Psoas muscle (tissue), 8 donors: ENCODE measurements around the gene TNFSF10. TPM values are rescaled to one million over a fixed set of nuclear protein-coding genes. Genes with fewer than 3 reads are reported as not detected.

Experiments
- ATAC-seq, 4 donors: fragments of 200-7000 bp; cut with Tn5 transposase; one replicate each; pipeline ENCODE4 v1.9.1; 2020; ENCODE audit warnings: moderate library complexity in 3 of 4, mild to moderate bottlenecking in 2 of 4
- DNase-seq, 2 donors: peaks; one replicate each; pipeline ENCODE4 v3.0.0-alpha.2; 2020
- H3K27ac ChIP-seq: fragments of 200-600 bp; one replicate; pipeline ENCODE4 v1.8.0; 2022
- H3K27me3 ChIP-seq, 3 donors: fragments of 200-600 bp in 1 of 3; one replicate each; pipeline versions ENCODE4 v1.6.1 to v1.8.0; 2013 to 2022; ENCODE audit warnings: low read length in 2 of 3, mild to moderate bottlenecking in 2 of 3, moderate library complexity in 1 of 3; ENCODE audit not compliant: insufficient read depth in 3 of 3
- H3K36me3 ChIP-seq, 2 donors: fragments of 200-600 bp in 1 of 2; one replicate each; pipeline versions ENCODE4 v1.6.1 to v1.8.0; 2013 to 2022; ENCODE audit warnings: low read depth in 1 of 2, mild to moderate bottlenecking in 1 of 2, moderate library complexity in 1 of 2; ENCODE audit not compliant: insufficient read depth in 1 of 2
- H3K4me1 ChIP-seq: fragments of 200-600 bp; one replicate; pipeline ENCODE4 v1.8.0; 2022
- H3K4me3 ChIP-seq: fragments of 200-600 bp; one replicate; pipeline ENCODE4 v1.8.0; 2022; ENCODE audit warnings: mild to moderate bottlenecking
- H3K9me3 ChIP-seq: fragments of 200-600 bp; one replicate; pipeline ENCODE4 v1.8.0; 2022
- WGBS, 3 donors: extraction: QIAGEN DNeasy Blood & Tissue Kit; methylation state at CpG; one replicate each; pipeline versions ENCODE4 v1.1.6 to v1.1.7; 2013; 5-methylcytosine and 5-hydroxymethylcytosine counted together
- intact Hi-C, 2 donors: fragments of 100-400 bp; cut with DNase I; formaldehyde crosslinking; loops; one replicate each; pipeline versions ENCODE4 v1.11.0 to v1.14.2; 2022
- polyA plus RNA-seq, 3 donors: library from polyadenylated mRNA; stranded (reverse); fragments of 200-250 nt; gene quantifications; one replicate each; pipeline ENCODE4 v1.2.3, GENCODE V29; 2013
- total RNA-seq, 4 donors: library from RNA; stranded (reverse); fragmentation: NEBNext Ultra II Directional in 2 of 4; extraction: Animal tissue kit (Norgen Biotek cat#: 25700) in 2 of 4; gene quantifications; one replicate each; pipeline versions ENCODE4 v1.2.1 to v1.2.4, GENCODE V29; 2021 to 2023
- TF ChIP-seq, protein P1 (sequence below): fragments of 200-600 bp; IDR thresholded peaks from one replicate; pipeline ENCODE4 v1.8.0; 2022; ENCODE audit warnings: antibody characterized with exemption
- donor health status: healthy with polysubstance abuse.
- donor health status: DM: no; HTN: no; CAD: no; lungs with moderate emphysema.
- donor health status: Bipolar disorder and iron deficiency.
- donor health status: healthy.
- donor health status: DM: yes; HTN: yes; CAD: no.
- donor health status: DM: no; HTN: no; CAD: no.
- donor health status: DM: no; HTN: no; CAD: no.
- donor health status: DM: yes; HTN: yes; CAD: no.

Gene TNFSF10
- total and polyA plus RNA-seq, 7 donors = 5.5 to 18.6 (median 10.0) TPM

GRCh38 chr3:172538368-172539151 lies 15.3 kb upstream of the TNFSF10 start:
- no peaks in the 10 kb centered on the region for H3K9me3 ChIP-seq
- TF ChIP-seq, protein P1, sequence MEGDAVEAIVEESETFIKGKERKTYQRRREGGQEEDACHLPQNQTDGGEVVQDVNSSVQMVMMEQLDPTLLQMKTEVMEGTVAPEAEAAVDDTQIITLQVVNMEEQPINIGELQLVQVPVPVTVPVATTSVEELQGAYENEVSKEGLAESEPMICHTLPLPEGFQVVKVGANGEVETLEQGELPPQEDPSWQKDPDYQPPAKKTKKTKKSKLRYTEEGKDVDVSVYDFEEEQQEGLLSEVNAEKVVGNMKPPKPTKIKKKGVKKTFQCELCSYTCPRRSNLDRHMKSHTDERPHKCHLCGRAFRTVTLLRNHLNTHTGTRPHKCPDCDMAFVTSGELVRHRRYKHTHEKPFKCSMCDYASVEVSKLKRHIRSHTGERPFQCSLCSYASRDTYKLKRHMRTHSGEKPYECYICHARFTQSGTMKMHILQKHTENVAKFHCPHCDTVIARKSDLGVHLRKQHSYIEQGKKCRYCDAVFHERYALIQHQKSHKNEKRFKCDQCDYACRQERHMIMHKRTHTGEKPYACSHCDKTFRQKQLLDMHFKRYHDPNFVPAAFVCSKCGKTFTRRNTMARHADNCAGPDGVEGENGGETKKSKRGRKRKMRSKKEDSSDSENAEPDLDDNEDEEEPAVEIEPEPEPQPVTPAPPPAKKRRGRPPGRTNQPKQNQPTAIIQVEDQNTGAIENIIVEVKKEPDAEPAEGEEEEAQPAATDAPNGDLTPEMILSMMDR = no peak
- no peaks in the 10 kb centered on the region for H3K36me3 ChIP-seq
- WGBS, 3 donors = 62 to 77% (median 72%) methylated on average over 3 of the region's 3 CpGs
- H3K27me3 ChIP-seq = no peaks in the 10 kb centered on the region
- no peak overlapping the region for H3K4me3 ChIP-seq
- intact Hi-C loops = no loop called here
- no peaks in the 10 kb centered on the region for H3K4me1 ChIP-seq
- ATAC-seq (no peak), DNase-seq (no peak)
- no peak overlapping the region for H3K27ac ChIP-seq

GRCh38 chr3:172537507-172538158 lies 14.4 kb upstream of the TNFSF10 start:
- intact Hi-C loops = no loop called here
- TF ChIP-seq, protein P1 = no peak

GRCh38 chr3:172536993-172537419 lies 13.8 kb upstream of the TNFSF10 start:
- DNase-seq (no peak), ATAC-seq (no peak)
- Histone ChIP-seq H3K9me3 (no peaks in the 10 kb centered on the region), H3K4me3 (no peak overlapping the region), H3K36me3 (no peaks in the 10 kb centered on the region), H3K27me3 (no peaks in the 10 kb centered on the region), H3K4me1 (no peaks in the 10 kb centered on the region), H3K27ac (no peak overlapping the region)
- WGBS, 3 donors = 80 to 90% (median 82%) methylated on average over 5 of the region's 5 CpGs
- TF ChIP-seq, protein P1 = no peak
- intact Hi-C loops = no loop called here

More at GRCh38 chr3:172537507-172538158, 14.4 kb upstream of the TNFSF10 start:
- Histone ChIP-seq H3K4me3 (no peak overlapping the region), H3K27ac (no peak overlapping the region), H3K27me3 (no peaks in the 10 kb centered on the region), H3K9me3 (no peaks in the 10 kb centered on the region), H3K4me1 (no peaks in the 10 kb centered on the region), H3K36me3 (no peaks in the 10 kb centered on the region)
- ATAC-seq (no peak), DNase-seq (no peak)
- WGBS, 3 donors = 79 to 85% (median 81%) methylated on average over 3 of the region's 3 CpGs

GRCh38 chr3:172536505-172536904 lies 13.3 kb upstream of the TNFSF10 start:
- WGBS, 3 donors = 93 to 100% (median 97%) methylated on average over 1 of the region's 1 CpG
- no peaks in the 10 kb centered on the region for H3K9me3 ChIP-seq
- no peak overlapping the region for H3K4me3 ChIP-seq
- ATAC-seq (no peak), DNase-seq (no peak)
- no peaks in the 10 kb centered on the region for H3K36me3 ChIP-seq
- no peak overlapping the region for H3K27ac ChIP-seq
- intact Hi-C loops = no loop called here
- H3K4me1 ChIP-seq = no peaks in the 10 kb centered on the region
- TF ChIP-seq, protein P1 = no peak
- no peaks in the 10 kb centered on the region for H3K27me3 ChIP-seq
